T-cell (primary cell): ENCODE data around the gene DDX25. TPM values are rescaled to one million over a fixed set of nuclear protein-coding genes. Genes with fewer than 3 reads are reported as not detected.

Experiments
- ATAC-seq, 4 experiments: fragments of 200-7000 bp in 3 of 4; fragments of 150-1000 bp in 1 of 4; cut with Tn5 transposase; replicated peaks in 1 of 4; 1 replicate in 3 of 4; 2 replicates in 1 of 4; pipeline ENCODE4 v1.10.0; 2021; ENCODE audit warnings: moderate library complexity in 3 of 4, mild to moderate bottlenecking in 2 of 4, moderate number of reproducible peaks in 1 of 4
- CTCF ChIA-PET, 2 donors: fragments of 300-600 bp; sonication (Branson Sonifier 250); formaldehyde crosslinking; loops; one replicate each; lab custom pipeline; 2022; ENCODE audit warnings: antibody characterized with exemption in 2 of 2; lab: Charles Lee
- POLR2A ChIA-PET, 2 donors: fragments of 300-600 bp; sonication (Branson Sonifier 250); formaldehyde crosslinking; loops; one replicate each; lab custom pipeline; 2022; ENCODE audit warnings: antibody characterized with exemption in 2 of 2; lab: Charles Lee
- DNase-seq, 35 experiments: peaks; one replicate each; pipeline versions ENCODE4 v3.0.0 to v3.0.0-alpha.2; 2013 to 2023
- H3K27ac ChIP-seq: one replicate; pipeline ENCODE4 v1.5.1; 2013; ENCODE audit warnings: low read length
- H3K27me3 ChIP-seq, 2 experiments: replicated peaks in 1 of 2; 1 replicate in 1 of 2; 2 replicates in 1 of 2; pipeline versions ENCODE4 v1.6.1 to v1.7.0; 2013; ENCODE audit warnings: low read length in 1 of 2, mixed read lengths in 1 of 2; ENCODE audit not compliant: control insufficient read depth in 2 of 2, insufficient read depth in 2 of 2; ENCODE audit errors: extremely low read depth in 1 of 2
- H3K36me3 ChIP-seq, 2 donors: 1 replicate in 1 of 2; 2 replicates in 1 of 2; pipeline versions ENCODE4 v1.6.1 to v1.7.0; 2013; ENCODE audit warnings: low read length in 1 of 2; ENCODE audit not compliant: control insufficient read depth in 2 of 2, insufficient read depth in 1 of 2; ENCODE audit errors: extremely low read depth in 1 of 2
- H3K4me1 ChIP-seq, 2 experiments: 1 replicate in 1 of 2; 2 replicates in 1 of 2; pipeline versions ENCODE4 v1.6.1 to v1.7.0; 2013; ENCODE audit warnings: low read length in 2 of 2, mixed read lengths in 1 of 2; ENCODE audit not compliant: insufficient read depth in 2 of 2, control insufficient read depth in 1 of 2; ENCODE audit errors: extremely low read depth in 1 of 2
- H3K4me3 ChIP-seq, 2 donors: 1 replicate in 1 of 2; 2 replicates in 1 of 2; pipeline versions ENCODE4 v1.5.1 to v1.7.0; 2013; ENCODE audit warnings: mild to moderate bottlenecking in 2 of 2, low read length in 1 of 2, moderate library complexity in 1 of 2; ENCODE audit not compliant: control insufficient read depth in 1 of 2; ENCODE audit errors: extremely low read depth in 1 of 2
- H3K9me3 ChIP-seq: 2 replicates; pipeline ENCODE4 v1.7.0; 2013
- H3K27ac Mint-ChIP-seq, 2 donors: one replicate each; pipeline ENCODE4 v1.8.0; 2020 to 2021; ENCODE audit warnings: mild to moderate bottlenecking in 2 of 2, mixed read lengths in 2 of 2
- H3K27me3 Mint-ChIP-seq, 2 donors: one replicate each; pipeline ENCODE4 v1.8.0; 2021 to 2022; ENCODE audit warnings: mixed read lengths in 2 of 2
- H3K36me3 Mint-ChIP-seq: one replicate; pipeline ENCODE4 v1.8.0; 2021; ENCODE audit warnings: mixed read lengths
- H3K4me1 Mint-ChIP-seq, 3 donors: one replicate each; pipeline ENCODE4 v1.8.0; 2020 to 2022; ENCODE audit warnings: mixed read lengths in 3 of 3, mild to moderate bottlenecking in 1 of 3
- H3K4me3 Mint-ChIP-seq, 3 donors: one replicate each; pipeline ENCODE4 v1.8.0; 2020 to 2022; ENCODE audit warnings: mild to moderate bottlenecking in 3 of 3, mixed read lengths in 3 of 3, moderate library complexity in 3 of 3
- H3K9me3 Mint-ChIP-seq, 3 donors: one replicate each; pipeline ENCODE4 v1.8.0; 2020 to 2022; ENCODE audit warnings: mixed read lengths in 3 of 3
- WGBS: methylation state at CpG from one replicate; pipeline ENCODE4 v1.1.5; 2013; ENCODE audit warnings: missing lambda C conversion rate; ENCODE audit not compliant: insufficient coverage; 5-methylcytosine and 5-hydroxymethylcytosine counted together
- total RNA-seq, 35 experiments: library from RNA in 6 of 35; stranded (reverse) in 6 of 35; fragments of 120-200 nt in 1 of 35; gene quantifications; one replicate each; pipeline versions ENCODE4 v1.2.1 to v1.2.4 and lab custom pipeline; 2013 to 2026

The DDX25 gene
- total RNA-seq, 5 donors from 2014 or later (not counting 1 experiment from before 2014, with no cell fraction given) = 0.16 to 0.26 (median 0.16) TPM; not detected in 2

DNA sequence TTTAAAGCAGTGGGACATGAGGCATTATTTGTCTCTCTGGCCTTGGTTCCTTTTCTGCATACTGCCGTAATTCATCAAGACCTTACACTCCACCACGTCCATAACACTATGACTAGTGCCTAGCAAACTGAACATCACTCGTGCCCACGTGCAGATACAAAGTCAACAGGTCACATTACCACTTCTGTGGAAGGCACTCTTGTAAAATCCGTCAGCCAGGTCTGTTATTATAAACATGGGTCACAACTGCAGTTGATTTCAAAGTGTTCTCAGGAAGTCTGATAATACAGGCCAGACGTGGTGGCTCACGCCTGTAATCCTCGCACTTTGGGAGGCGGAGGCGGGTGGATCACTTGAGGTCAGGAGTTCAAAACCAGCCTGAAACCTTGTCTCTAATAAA lies 55.6 kb downstream of the DDX25 start:
- 79% methylated on average over 6 of the region's 10 CpGs for WGBS
- no peaks in the 10 kb centered on the region for H3K36me3 ChIP-seq
- Mint-ChIP-seq H3K36me3 (peaks cover 23% of the 10 kb centered on the region), H3K9me3 (peaks cover 0 to 15% (median 9%) of the 10 kb centered on the region in 3 donors), H3K27ac (no peak overlapping the region), H3K27me3 (no peaks in the 10 kb centered on the region), H3K4me3 (no peak overlapping the region), H3K4me1 (peaks cover 3 to 6% (median 4%) of the 10 kb centered on the region in 3 donors)
- no peak overlapping the region for H3K27ac ChIP-seq
- H3K4me1 ChIP-seq = no peaks in the 10 kb centered on the region
- DNase-seq (no peak), ATAC-seq (no peak)
- H3K27me3 ChIP-seq = no peaks in the 10 kb centered on the region
- ChIA-PET POLR2A (interaction anchor here in 1 of 2 donors (0.7 kb wide), 1 partner anchor 10 kb away, joined by 4 read pairs; no protein-coding TSS in a partner anchor), CTCF (no interaction called here)
- no peak overlapping the region for H3K4me3 ChIP-seq
- H3K9me3 ChIP-seq = no peaks in the 10 kb centered on the region

DNA sequence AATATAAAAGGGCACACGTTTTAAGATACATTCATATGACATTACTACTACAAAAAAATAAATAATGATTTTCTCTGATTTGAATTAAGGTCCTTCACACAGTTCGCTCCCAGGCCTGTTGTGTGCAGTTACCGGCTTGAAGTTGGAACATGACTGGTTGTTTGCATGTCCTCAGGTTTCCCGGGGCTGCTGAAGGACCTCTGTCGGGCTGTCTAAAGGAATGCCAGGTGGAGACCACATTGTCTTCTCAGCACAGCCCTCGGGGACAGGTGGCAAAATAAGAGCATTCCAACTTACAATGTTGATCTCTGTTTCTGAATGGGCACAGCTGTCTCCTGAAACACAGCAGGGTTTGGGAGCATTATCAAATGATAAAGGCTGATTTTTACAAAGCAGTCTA lies 56.5 kb downstream of the DDX25 start:
- no peak for ATAC-seq
- Histone ChIP-seq H3K27me3 (no peaks in the 10 kb centered on the region), H3K27ac (no peak overlapping the region), H3K36me3 (no peaks in the 10 kb centered on the region), H3K4me1 (no peaks in the 10 kb centered on the region), H3K4me3 (no peak overlapping the region), H3K9me3 (no peaks in the 10 kb centered on the region)
- peaks cover 3 to 6% (median 4%) of the 10 kb centered on the region in 3 donors for H3K4me1 Mint-ChIP-seq
- no peak overlapping the region for H3K4me3 Mint-ChIP-seq
- DNase-seq = no peak
- POLR2A ChIA-PET = no interaction called here
- CTCF ChIA-PET = no interaction called here
- H3K9me3 Mint-ChIP-seq = peaks cover 0 to 15% (median 9%) of the 10 kb centered on the region in 3 donors
- H3K27me3 Mint-ChIP-seq = no peaks in the 10 kb centered on the region
- 89% methylated on average over 4 of the region's 6 CpGs for WGBS
- peaks cover 23% of the 10 kb centered on the region for H3K36me3 Mint-ChIP-seq
- H3K27ac Mint-ChIP-seq = no peak overlapping the region

DNA sequence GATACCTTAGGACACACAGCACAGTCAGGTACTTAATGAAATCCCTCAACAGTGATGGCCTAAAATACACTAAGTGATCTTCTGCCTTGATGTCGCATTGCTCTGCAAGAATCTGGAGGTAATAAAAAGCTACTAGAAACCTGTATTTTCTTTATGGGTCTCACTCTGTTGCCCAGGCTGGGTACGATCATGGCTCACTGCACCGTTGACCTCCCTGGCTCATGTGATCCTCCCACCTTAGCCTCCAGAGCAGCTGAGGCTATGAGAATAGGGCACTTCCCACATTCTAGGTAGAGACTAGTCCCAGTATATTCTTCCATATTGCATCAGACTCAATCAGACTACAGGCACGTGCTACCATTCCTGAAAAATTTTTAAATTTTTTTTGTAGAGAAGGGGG lies 63.2 kb downstream of the DDX25 start:
- Mint-ChIP-seq H3K36me3 (peaks cover 13% of the 10 kb centered on the region), H3K27ac (no peak overlapping the region), H3K9me3 (peaks cover 0 to 8% (median 7%) of the 10 kb centered on the region in 3 donors), H3K4me3 (no peak overlapping the region), H3K27me3 (no peaks in the 10 kb centered on the region), H3K4me1 (no peaks in the 10 kb centered on the region)
- CTCF ChIA-PET = no interaction called here
- 100% methylated on average over 2 of the region's 4 CpGs for WGBS
- Histone ChIP-seq H3K36me3 (no peaks in the 10 kb centered on the region), H3K9me3 (no peaks in the 10 kb centered on the region), H3K27ac (no peak overlapping the region), H3K27me3 (no peaks in the 10 kb centered on the region), H3K4me1 (no peaks in the 10 kb centered on the region), H3K4me3 (no peak overlapping the region)
- ATAC-seq (no peak), DNase-seq (no peak)
- POLR2A ChIA-PET = no interaction called here

DNA sequence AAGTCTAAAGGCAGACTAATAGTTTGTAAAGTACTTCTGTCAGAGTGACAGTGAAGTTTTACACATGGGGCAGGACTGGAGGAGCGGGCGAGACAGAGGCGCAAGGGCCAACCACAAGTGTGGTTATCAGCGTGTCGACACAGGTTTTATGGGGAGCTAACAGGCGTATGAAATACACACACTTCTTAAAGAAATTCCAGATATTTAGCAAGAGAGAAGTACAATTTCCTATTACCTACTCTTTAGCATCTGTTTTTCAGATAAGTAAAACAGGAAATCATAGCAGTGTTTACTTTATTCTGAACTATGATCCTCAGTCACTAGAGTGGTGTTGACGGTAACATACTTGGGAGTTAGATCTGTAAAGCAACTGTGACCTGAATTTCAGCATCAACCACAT lies 64.0 kb downstream of the DDX25 start:
- POLR2A ChIA-PET = no interaction called here
- no peaks in the 10 kb centered on the region for H3K27me3 ChIP-seq
- DNase-seq (no peak), ATAC-seq (no peak)
- no peaks in the 10 kb centered on the region for H3K9me3 Mint-ChIP-seq
- H3K4me3 Mint-ChIP-seq = no peak overlapping the region
- no peaks in the 10 kb centered on the region for H3K4me1 Mint-ChIP-seq
- H3K36me3 ChIP-seq = no peaks in the 10 kb centered on the region
- CTCF ChIA-PET = no interaction called here
- no peaks in the 10 kb centered on the region for H3K27me3 Mint-ChIP-seq
- no peak overlapping the region for H3K27ac ChIP-seq
- no peaks in the 10 kb centered on the region for H3K9me3 ChIP-seq
- peaks cover 4% of the 10 kb centered on the region for H3K36me3 Mint-ChIP-seq
- WGBS = no CpG with 5 or more reads among the region's 7 CpGs
- H3K4me1 ChIP-seq = no peaks in the 10 kb centered on the region
- H3K4me3 ChIP-seq = no peak overlapping the region
- H3K27ac Mint-ChIP-seq = no peak overlapping the region

DNA sequence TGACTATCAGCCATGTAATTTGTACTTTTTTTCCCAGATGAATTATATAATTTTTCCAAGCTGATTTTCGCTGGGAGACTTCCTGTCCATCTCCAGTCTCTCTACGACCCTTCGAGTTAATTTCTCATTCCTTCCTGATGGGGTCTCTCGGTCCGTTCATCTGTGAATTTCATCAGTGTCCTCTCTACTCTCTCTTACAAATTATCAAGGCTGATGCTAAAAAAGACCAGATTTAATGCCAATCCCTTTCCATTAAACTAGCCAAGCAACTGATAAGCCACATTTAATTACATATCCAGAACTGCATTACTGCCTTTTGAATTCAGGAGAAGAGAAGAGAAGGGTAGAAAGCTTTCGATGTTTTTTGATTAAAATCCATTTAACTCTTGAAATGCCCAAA lies 67.3 kb downstream of the DDX25 start:
- no peaks in the 10 kb centered on the region for H3K27me3 ChIP-seq
- H3K4me3 Mint-ChIP-seq = no peak overlapping the region
- no peaks in the 10 kb centered on the region for H3K4me1 ChIP-seq
- 75% methylated on average over 5 of the region's 6 CpGs for WGBS
- H3K9me3 ChIP-seq = no peaks in the 10 kb centered on the region
- no peak overlapping the region for H3K4me3 ChIP-seq
- ATAC-seq (no peak), DNase-seq (no peak)
- POLR2A ChIA-PET = no interaction called here
- H3K36me3 ChIP-seq = no peaks in the 10 kb centered on the region
- H3K4me1 Mint-ChIP-seq = no peaks in the 10 kb centered on the region
- no peaks in the 10 kb centered on the region for H3K27me3 Mint-ChIP-seq
- H3K9me3 Mint-ChIP-seq = no peaks in the 10 kb centered on the region
- H3K27ac ChIP-seq = no peak overlapping the region
- no peak overlapping the region for H3K27ac Mint-ChIP-seq
- no peaks in the 10 kb centered on the region for H3K36me3 Mint-ChIP-seq
- CTCF ChIA-PET = no interaction called here

DNA sequence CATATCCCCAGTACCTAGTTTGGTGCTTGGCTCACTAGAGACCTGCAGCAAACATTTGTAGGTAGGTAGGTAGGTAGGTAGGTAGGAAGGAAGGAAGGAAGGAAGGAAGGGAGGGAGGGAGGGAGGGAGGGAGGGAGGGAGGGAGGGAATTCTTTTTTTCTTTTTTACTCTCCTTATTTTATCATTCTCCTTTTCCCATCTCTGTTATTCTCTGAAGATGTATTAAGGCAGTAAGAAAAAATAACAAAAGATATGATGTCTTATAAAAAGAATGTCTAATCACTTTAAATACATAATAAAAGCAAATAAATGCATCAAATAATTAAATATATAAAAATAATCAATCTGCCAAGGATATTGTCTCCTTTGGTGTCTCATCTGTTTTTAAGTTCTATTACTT lies 70.0 kb downstream of the DDX25 start:
- Histone ChIP-seq H3K4me1 (no peaks in the 10 kb centered on the region), H3K9me3 (no peaks in the 10 kb centered on the region), H3K36me3 (no peaks in the 10 kb centered on the region), H3K27ac (no peak overlapping the region), H3K4me3 (no peak overlapping the region), H3K27me3 (no peaks in the 10 kb centered on the region)
- H3K4me3 Mint-ChIP-seq = no peak overlapping the region
- H3K27ac Mint-ChIP-seq = no peak overlapping the region
- ChIA-PET CTCF (no interaction called here), POLR2A (no interaction called here)
- ATAC-seq = no peak
- no peaks in the 10 kb centered on the region for H3K9me3 Mint-ChIP-seq
- no peaks in the 10 kb centered on the region for H3K36me3 Mint-ChIP-seq
- no peaks in the 10 kb centered on the region for H3K4me1 Mint-ChIP-seq
- H3K27me3 Mint-ChIP-seq = no peaks in the 10 kb centered on the region
- no peak for DNase-seq

DNA sequence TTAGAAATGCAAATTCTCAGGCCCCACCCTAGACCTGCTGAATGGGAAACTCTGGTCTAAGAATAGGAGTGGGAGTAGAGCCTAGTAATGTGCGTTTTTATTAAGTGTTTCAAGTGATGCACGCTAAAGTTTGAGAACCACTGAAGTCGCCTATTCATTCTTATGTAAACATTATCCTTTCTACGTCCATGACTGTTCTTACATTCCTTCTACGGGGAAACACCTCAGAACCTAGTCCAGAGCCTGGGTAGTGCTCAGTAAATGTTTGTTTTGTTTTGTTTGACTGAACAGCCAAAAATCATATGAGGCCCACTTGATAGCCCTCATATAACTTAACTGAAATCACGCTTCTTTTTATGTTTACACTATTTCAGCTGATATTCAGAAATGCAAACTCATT lies 71.3 kb downstream of the DDX25 start:
- Histone ChIP-seq H3K27ac (no peak overlapping the region), H3K4me3 (no peak overlapping the region), H3K27me3 (no peaks in the 10 kb centered on the region), H3K4me1 (no peaks in the 10 kb centered on the region), H3K36me3 (no peaks in the 10 kb centered on the region), H3K9me3 (no peaks in the 10 kb centered on the region)
- DNase-seq (no peak), ATAC-seq (no peak)
- Mint-ChIP-seq H3K9me3 (no peaks in the 10 kb centered on the region), H3K27me3 (no peaks in the 10 kb centered on the region), H3K4me3 (no peak overlapping the region), H3K27ac (no peak overlapping the region), H3K36me3 (no peaks in the 10 kb centered on the region), H3K4me1 (peaks cover 0 to 1% (median 0%) of the 10 kb centered on the region in 3 donors)
- WGBS = no CpG with 5 or more reads among the region's 6 CpGs
- ChIA-PET POLR2A (no interaction called here), CTCF (interaction anchor here in 1 of 2 donors (0.5 kb wide), 1 partner anchor 983 kb away, joined by 5 read pairs; no protein-coding TSS in a partner anchor)
